ENCODE data around the gene DTNB. TPM values are rescaled to one million over a fixed set of nuclear protein-coding genes. Genes with fewer than 3 reads are reported as not detected.

The DTNB gene
- total RNA-seq, 1 experiment from 2014 or later = 51.9 TPM

- Histone ChIP-seq H3K4me3 (no peak overlapping the region), H2AFZ (no peak overlapping the region), H4K20me1 (ENCODE audit: insufficient read depth) (no peaks in the 10 kb centered on the region), H3K9me2 (ENCODE audit: insufficient read depth) (no peaks in the 10 kb centered on the region), H3K27me3 (ENCODE audit: insufficient read depth, low read depth) (no peaks in the 10 kb centered on the region), H3K9me3 (ENCODE audit: insufficient read depth, low read depth) (no peaks in the 10 kb centered on the region), H3F3A (ENCODE audit: insufficient read depth, low read depth) (no peaks in the 10 kb centered on the region), H3K27ac (no peak overlapping the region), H3K4me2 (no peak overlapping the region), H3K79me2 (ENCODE audit: low read depth) (no peaks in the 10 kb centered on the region), H3K4me1 (replicated peaks; ENCODE audit: insufficient read depth) (no peaks in the 10 kb centered on the region), H3K36me3 (ENCODE audit: low read depth) (no peaks in the 10 kb centered on the region)
- TF ChIP-seq EZH2 (IDR thresholded peaks at IDR 0.05; ENCODE audit: low read depth) = no peak
- TF ChIP-seq CTCF (conservative IDR thresholded peaks at IDR 0.05) = no peak
- BruUV-seq (replicated peaks) = no TSS peak
- POLR2A ChIA-PET (ENCODE audit: unreplicated experiment) = no interaction called here
- CTCF ChIA-PET = no interaction called here
- intact Hi-C loops (cut with micrococcal nuclease; ENCODE audit: unreplicated experiment) = no loop called here
- no peak for DNase-seq
These were observed 286.2 kb downstream of the DTNB start for GRCh38 chr2:25386971-25387875.

GRCh38 chr2:25385910-25386309 is 287.5 kb downstream of the DTNB start:
- H3K27me3 ChIP-seq (ENCODE audit: insufficient read depth, low read depth) = no peaks in the 10 kb centered on the region
- no peaks in the 10 kb centered on the region for H3K79me2 ChIP-seq (ENCODE audit: low read depth)
- no peak overlapping the region for H3K27ac ChIP-seq
- H3F3A ChIP-seq (ENCODE audit: insufficient read depth, low read depth) = no peaks in the 10 kb centered on the region
- ChIA-PET POLR2A (ENCODE audit: unreplicated experiment) (no interaction called here), CTCF (no interaction called here)
- TF ChIP-seq CTCF (conservative IDR thresholded peaks at IDR 0.05) (no peak), EZH2 (IDR thresholded peaks at IDR 0.05; ENCODE audit: low read depth) (no peak)
- H3K4me3 ChIP-seq = no peak overlapping the region
- BruUV-seq (replicated peaks) = no TSS peak
- H3K36me3 ChIP-seq (ENCODE audit: low read depth) = no peaks in the 10 kb centered on the region
- H2AFZ ChIP-seq = no peak overlapping the region
- no peak for DNase-seq
- no peaks in the 10 kb centered on the region for H3K4me1 ChIP-seq (replicated peaks; ENCODE audit: insufficient read depth)
- no peaks in the 10 kb centered on the region for H3K9me2 ChIP-seq (ENCODE audit: insufficient read depth)
- no peaks in the 10 kb centered on the region for H4K20me1 ChIP-seq (ENCODE audit: insufficient read depth)
- no peak overlapping the region for H3K4me2 ChIP-seq
- H3K9me3 ChIP-seq (ENCODE audit: insufficient read depth, low read depth) = no peaks in the 10 kb centered on the region
- intact Hi-C loops (cut with micrococcal nuclease; ENCODE audit: unreplicated experiment) = no loop called here

- DNase-seq = no peak
- no TSS peak for BruUV-seq (replicated peaks)
- no peaks in the 10 kb centered on the region for H4K20me1 ChIP-seq (ENCODE audit: insufficient read depth)
- no peak overlapping the region for H3K4me3 ChIP-seq
- no peaks in the 10 kb centered on the region for H3K36me3 ChIP-seq (ENCODE audit: low read depth)
- H3K27me3 ChIP-seq (ENCODE audit: insufficient read depth, low read depth) = no peaks in the 10 kb centered on the region
- H2AFZ ChIP-seq = no peak overlapping the region
- H3K9me2 ChIP-seq (ENCODE audit: insufficient read depth) = no peaks in the 10 kb centered on the region
- POLR2A ChIA-PET (ENCODE audit: unreplicated experiment) = no interaction called here
- intact Hi-C loops (cut with micrococcal nuclease; ENCODE audit: unreplicated experiment) = no loop called here
- H3K27ac ChIP-seq = no peak overlapping the region
- H3K9me3 ChIP-seq (ENCODE audit: insufficient read depth, low read depth) = peaks cover 3% of the 10 kb centered on the region
- no peaks in the 10 kb centered on the region for H3K79me2 ChIP-seq (ENCODE audit: low read depth)
- no peak overlapping the region for H3K4me2 ChIP-seq
- CTCF ChIA-PET = no interaction called here
- TF ChIP-seq CTCF (conservative IDR thresholded peaks at IDR 0.05) = no peak
- no peaks in the 10 kb centered on the region for H3K4me1 ChIP-seq (replicated peaks; ENCODE audit: insufficient read depth)
- no peaks in the 10 kb centered on the region for H3F3A ChIP-seq (ENCODE audit: insufficient read depth, low read depth)
These were observed 289.6 kb downstream of the DTNB start for GRCh38 chr2:25383806-25384205.

Data from PC-9 (cell line).